Activated naive CD4-positive, alpha-beta T cell treated with anti-CD3 and anti-CD28 coated beads, Interleukin-2, amount 50 U/mL, for 24 hours (primary cell): ENCODE measurements around the gene CCDC102A.

Source experiments
- H3K27ac Mint-ChIP-seq: one replicate; pipeline ENCODE4 v1.8.0; 2021; ENCODE audit warnings: mild to moderate bottlenecking, mixed read lengths
- H3K27me3 Mint-ChIP-seq: one replicate; pipeline ENCODE4 v1.8.0; 2021; ENCODE audit warnings: mixed read lengths
- H3K36me3 Mint-ChIP-seq: one replicate; pipeline ENCODE4 v1.8.0; 2021; ENCODE audit warnings: mixed read lengths
- H3K4me1 Mint-ChIP-seq: one replicate; pipeline ENCODE4 v1.8.0; 2021; ENCODE audit warnings: mixed read lengths
- H3K4me3 Mint-ChIP-seq: one replicate; pipeline ENCODE4 v1.8.0; 2021; ENCODE audit warnings: mild to moderate bottlenecking, mixed read lengths
- H3K9me3 Mint-ChIP-seq: one replicate; pipeline ENCODE4 v1.8.0; 2021; ENCODE audit warnings: mixed read lengths

The CCDC102A gene

GRCh38 chr16:57536306-57537193 lies at the start of gene CCDC102A:
CCDC102A (minus strand) TSS chr16:57536571; CDS start chr16:57529177, 7,394 bp downstream.
- Mint-ChIP-seq H3K36me3 (no peaks in the 10 kb centered on the region), H3K27me3 (no peaks in the 10 kb centered on the region), H3K27ac (peak within 1 kb of the TSS; percentile 88), H3K9me3 (no peaks in the 10 kb centered on the region), H3K4me3 (peak within 1 kb of the TSS; percentile 85), H3K4me1 (peaks cover 65% of the 10 kb centered on the region)

GRCh38 chr16:57585051-57585687 lies 48.8 kb upstream of the CCDC102A start:
- Mint-ChIP-seq H3K27ac (no peak overlapping the region), H3K4me1 (peaks cover 11% of the 10 kb centered on the region), H3K4me3 (no peak overlapping the region), H3K9me3 (no peaks in the 10 kb centered on the region), H3K36me3 (no peaks in the 10 kb centered on the region), H3K27me3 (no peaks in the 10 kb centered on the region)

- no peaks in the 10 kb centered on the region for H3K27me3 Mint-ChIP-seq
Observed at GRCh38 chr16:57579361-57579665, 42.9 kb upstream of the CCDC102A start.

DNA sequence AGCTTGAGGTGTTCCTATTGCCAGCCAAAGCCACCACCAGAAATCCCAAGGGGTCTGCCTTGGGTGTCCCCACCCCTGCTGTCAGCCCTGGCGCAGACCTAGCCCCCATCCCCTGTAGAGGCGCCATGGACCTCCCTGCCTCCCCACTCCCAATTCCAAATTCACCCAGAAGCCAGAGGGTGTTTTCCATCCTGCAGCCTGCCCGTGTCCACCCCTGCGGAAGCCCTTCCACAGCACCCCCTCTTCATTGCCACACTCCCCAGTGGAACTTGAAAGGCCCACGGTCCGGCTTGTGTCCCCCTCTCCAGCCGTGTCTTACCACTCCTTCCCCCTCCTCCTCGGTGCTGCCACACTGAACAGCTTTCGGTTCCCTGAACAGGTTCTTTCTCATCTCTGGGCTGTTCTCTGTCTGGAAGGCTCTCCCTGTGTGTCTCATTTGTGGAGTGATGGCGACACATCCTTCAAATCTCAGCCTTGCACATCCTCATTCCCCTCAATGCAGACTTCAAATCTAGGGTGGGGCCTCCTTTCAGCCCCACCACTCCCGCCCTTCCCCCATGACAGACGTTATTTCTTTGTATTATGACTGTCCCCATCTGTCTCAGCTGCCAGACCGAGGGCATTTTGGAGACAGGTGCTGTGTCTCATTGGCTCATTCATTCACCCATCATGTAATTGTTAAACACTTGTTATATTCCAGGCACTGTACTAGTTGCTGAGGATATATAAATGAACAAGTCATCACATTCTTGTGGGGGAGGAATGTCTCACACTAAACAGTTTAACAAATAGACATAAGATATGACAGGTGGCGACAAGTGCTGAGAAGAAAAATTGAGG lies 42.4 kb upstream of the CCDC102A start:
- no peaks in the 10 kb centered on the region for H3K36me3 Mint-ChIP-seq
- peak overlapping the region; percentile 47 for H3K27ac Mint-ChIP-seq
- no peaks in the 10 kb centered on the region for H3K9me3 Mint-ChIP-seq
- no peaks in the 10 kb centered on the region for H3K27me3 Mint-ChIP-seq
- no peak overlapping the region for H3K4me3 Mint-ChIP-seq
- peaks cover 35% of the 10 kb centered on the region for H3K4me1 Mint-ChIP-seq

More at GRCh38 chr16:57579361-57579665, 42.9 kb upstream of the CCDC102A start:
- H3K36me3 Mint-ChIP-seq: no peaks in the 10 kb centered on the region
- peak overlapping the region; percentile 47 for H3K27ac Mint-ChIP-seq
- no peaks in the 10 kb centered on the region for H3K9me3 Mint-ChIP-seq
- H3K4me3 Mint-ChIP-seq: no peak overlapping the region
- peaks cover 35% of the 10 kb centered on the region for H3K4me1 Mint-ChIP-seq

DNA sequence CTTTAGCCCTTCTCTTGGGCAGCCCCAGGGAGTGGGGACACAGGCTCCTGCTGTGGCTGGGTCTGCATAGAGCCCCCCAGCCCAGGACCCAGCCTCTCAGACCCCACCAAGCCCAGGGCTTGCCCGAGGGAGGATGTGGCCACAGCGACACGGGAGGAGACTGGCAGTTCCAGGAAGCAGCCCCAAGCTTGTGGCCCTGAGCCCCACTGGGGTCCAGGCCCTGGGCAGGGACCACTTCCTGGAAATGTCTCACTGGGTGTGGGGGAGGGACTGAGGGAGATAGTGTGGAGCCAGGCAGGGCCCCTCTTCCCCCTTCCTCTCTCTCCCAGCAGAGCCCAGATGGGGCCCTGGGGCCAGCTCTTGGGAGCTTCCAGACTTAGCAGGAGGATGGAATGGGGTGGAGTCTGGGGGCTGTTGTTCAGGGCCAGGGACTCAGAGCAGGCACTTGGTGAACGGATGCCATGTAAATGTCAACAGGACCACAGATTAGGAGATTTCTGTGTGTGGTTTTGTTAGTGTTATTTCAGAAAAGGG lies 41.4 kb upstream of the CCDC102A start:
- no peaks in the 10 kb centered on the region for H3K27me3 Mint-ChIP-seq
- no peaks in the 10 kb centered on the region for H3K36me3 Mint-ChIP-seq
- peak overlapping the region; percentile 2 for H3K27ac Mint-ChIP-seq
- H3K9me3 Mint-ChIP-seq: no peaks in the 10 kb centered on the region
- peaks cover 35% of the 10 kb centered on the region for H3K4me1 Mint-ChIP-seq
- H3K4me3 Mint-ChIP-seq: peak overlapping the region; percentile 61

DNA sequence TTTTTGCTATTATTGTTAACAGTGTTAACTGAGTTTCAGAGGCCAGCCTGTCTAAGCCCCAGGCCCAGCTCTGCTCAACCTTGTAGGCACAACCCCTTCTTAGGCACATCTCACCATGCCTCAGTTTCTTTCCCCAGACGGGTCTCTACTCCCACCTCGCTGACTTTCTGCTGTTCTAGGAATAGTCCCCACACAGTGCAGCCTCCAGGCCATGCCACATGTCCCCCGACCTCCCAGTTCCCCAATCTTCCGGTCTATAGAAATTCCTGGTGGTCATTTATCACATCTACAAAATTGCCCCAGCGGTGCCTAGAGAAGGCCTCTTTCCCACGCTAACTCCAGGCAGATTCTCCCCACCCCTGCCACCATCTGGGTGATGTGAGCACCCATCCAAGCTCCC lies 40.8 kb upstream of the CCDC102A start:
- Mint-ChIP-seq H3K4me3 (no peak overlapping the region), H3K4me1 (peaks cover 35% of the 10 kb centered on the region), H3K27me3 (no peaks in the 10 kb centered on the region), H3K9me3 (no peaks in the 10 kb centered on the region), H3K36me3 (no peaks in the 10 kb centered on the region), H3K27ac (no peak overlapping the region)

GRCh38 chr16:57576429-57576870 lies 40.1 kb upstream of the CCDC102A start:
- Mint-ChIP-seq H3K27ac (no peak overlapping the region), H3K27me3 (no peaks in the 10 kb centered on the region), H3K4me3 (no peak overlapping the region), H3K9me3 (no peaks in the 10 kb centered on the region), H3K4me1 (peaks cover 35% of the 10 kb centered on the region), H3K36me3 (no peaks in the 10 kb centered on the region)

GRCh38 chr16:57575468-57576277 lies 39.3 kb upstream of the CCDC102A start:
- Mint-ChIP-seq H3K27me3 (no peaks in the 10 kb centered on the region), H3K9me3 (no peaks in the 10 kb centered on the region), H3K27ac (no peak overlapping the region), H3K4me1 (peaks cover 35% of the 10 kb centered on the region), H3K36me3 (no peaks in the 10 kb centered on the region), H3K4me3 (no peak overlapping the region)

- H3K36me3 Mint-ChIP-seq: no peaks in the 10 kb centered on the region
- H3K27ac Mint-ChIP-seq: no peak overlapping the region
- H3K9me3 Mint-ChIP-seq: no peaks in the 10 kb centered on the region
- peaks cover 32% of the 10 kb centered on the region for H3K4me1 Mint-ChIP-seq
- H3K27me3 Mint-ChIP-seq: no peaks in the 10 kb centered on the region
- no peak overlapping the region for H3K4me3 Mint-ChIP-seq
Observed at GRCh38 chr16:57574646-57575467, 38.5 kb upstream of the CCDC102A start.

GRCh38 chr16:57574086-57574485 lies 37.7 kb upstream of the CCDC102A start:
- H3K4me1 Mint-ChIP-seq: peaks cover 25% of the 10 kb centered on the region
- H3K27me3 Mint-ChIP-seq: no peaks in the 10 kb centered on the region
- peaks cover 2% of the 10 kb centered on the region for H3K36me3 Mint-ChIP-seq
- H3K27ac Mint-ChIP-seq: no peak overlapping the region
- no peak overlapping the region for H3K4me3 Mint-ChIP-seq
- H3K9me3 Mint-ChIP-seq: no peaks in the 10 kb centered on the region

- Mint-ChIP-seq H3K4me1 (peaks cover 19% of the 10 kb centered on the region), H3K4me3 (no peak overlapping the region), H3K36me3 (peaks cover 2% of the 10 kb centered on the region), H3K27me3 (no peaks in the 10 kb centered on the region), H3K27ac (no peak overlapping the region), H3K9me3 (no peaks in the 10 kb centered on the region)
Observed at GRCh38 chr16:57572978-57573728, 36.8 kb upstream of the CCDC102A start.

DNA sequence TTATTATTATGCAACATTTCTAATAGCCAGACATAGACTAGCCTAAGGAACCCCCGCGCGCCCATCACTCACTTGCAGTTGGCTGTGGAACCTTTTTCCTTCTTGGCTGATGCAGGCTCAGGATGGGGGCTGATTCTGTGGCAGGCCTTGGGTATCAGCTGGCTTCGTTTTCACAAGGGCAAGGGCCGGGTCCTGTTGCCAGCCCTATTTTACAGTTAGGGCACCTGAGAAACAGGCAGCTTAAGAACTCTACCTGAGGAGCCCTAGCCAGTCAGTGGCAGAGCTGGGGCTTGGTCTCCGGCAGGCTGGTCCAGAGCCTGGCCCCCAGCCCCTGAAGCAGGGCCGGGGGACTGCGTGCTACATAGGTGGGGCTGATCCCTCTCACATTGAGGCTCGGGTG lies 34.7 kb upstream of the CCDC102A start:
- Mint-ChIP-seq H3K4me1 (peaks cover under 1% of the 10 kb centered on the region), H3K4me3 (no peak overlapping the region), H3K27ac (no peak overlapping the region), H3K9me3 (no peaks in the 10 kb centered on the region), H3K36me3 (peaks cover 2% of the 10 kb centered on the region), H3K27me3 (no peaks in the 10 kb centered on the region)

DNA sequence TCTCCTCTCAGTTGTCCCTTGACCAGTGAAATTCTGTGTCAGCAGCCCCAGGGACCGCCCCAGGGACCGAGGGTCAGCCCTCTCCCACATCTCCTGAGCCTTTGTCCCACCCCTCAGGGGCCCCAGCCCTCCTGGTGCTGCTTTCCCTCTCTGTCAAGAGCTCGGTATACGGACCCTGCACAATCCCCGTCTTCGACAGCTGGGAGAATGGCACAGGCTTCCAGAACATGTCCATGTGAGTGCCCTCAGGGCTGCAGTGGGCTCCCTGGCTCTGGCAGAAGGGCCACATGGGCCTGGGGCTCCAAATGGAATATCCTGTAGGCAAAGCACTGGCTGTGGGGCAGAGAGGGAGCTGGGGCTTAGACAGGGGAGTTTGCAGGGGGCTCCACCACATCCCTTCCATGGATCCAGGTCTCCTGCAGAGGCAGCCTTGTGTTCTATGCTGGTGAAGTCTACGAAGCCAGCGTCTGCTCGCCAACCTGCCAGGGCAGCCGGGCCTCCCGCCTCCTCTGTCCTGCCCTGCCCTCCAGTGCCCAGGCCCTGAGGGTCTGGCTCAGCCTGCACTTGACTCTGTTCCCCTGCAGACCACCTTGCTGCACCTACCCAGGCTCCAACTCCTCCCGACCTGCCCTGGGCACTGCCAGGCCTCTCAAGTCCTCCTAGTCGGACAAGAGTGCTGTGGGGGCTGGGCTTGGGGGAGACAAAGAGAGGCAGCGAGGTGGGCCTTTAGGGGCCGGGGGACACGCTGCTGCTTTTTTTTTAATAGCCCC lies 34.1 kb upstream of the CCDC102A start:
- Mint-ChIP-seq H3K36me3 (peaks cover 2% of the 10 kb centered on the region), H3K4me1 (no peaks in the 10 kb centered on the region), H3K27me3 (no peaks in the 10 kb centered on the region), H3K27ac (no peak overlapping the region), H3K9me3 (no peaks in the 10 kb centered on the region), H3K4me3 (no peak overlapping the region)
